ENCODE data around the gene SPATA7. TPM values are rescaled to one million over a fixed set of nuclear protein-coding genes. Genes with fewer than 3 reads are reported as not detected.
A peak's percentile ranks its signal among the peaks of the same experiment; 100 is the strongest.

The SPATA7 gene, protein sequence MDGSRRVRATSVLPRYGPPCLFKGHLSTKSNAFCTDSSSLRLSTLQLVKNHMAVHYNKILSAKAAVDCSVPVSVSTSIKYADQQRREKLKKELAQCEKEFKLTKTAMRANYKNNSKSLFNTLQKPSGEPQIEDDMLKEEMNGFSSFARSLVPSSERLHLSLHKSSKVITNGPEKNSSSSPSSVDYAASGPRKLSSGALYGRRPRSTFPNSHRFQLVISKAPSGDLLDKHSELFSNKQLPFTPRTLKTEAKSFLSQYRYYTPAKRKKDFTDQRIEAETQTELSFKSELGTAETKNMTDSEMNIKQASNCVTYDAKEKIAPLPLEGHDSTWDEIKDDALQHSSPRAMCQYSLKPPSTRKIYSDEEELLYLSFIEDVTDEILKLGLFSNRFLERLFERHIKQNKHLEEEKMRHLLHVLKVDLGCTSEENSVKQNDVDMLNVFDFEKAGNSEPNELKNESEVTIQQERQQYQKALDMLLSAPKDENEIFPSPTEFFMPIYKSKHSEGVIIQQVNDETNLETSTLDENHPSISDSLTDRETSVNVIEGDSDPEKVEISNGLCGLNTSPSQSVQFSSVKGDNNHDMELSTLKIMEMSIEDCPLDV
- total RNA-seq = 7.6 to 8.7 TPM (median 7.7 TPM) in 3 replicates
- long read RNA-seq, partial matches to known transcripts = 0 of 9 reads
- long read RNA-seq, other reads (novel, unspliced or antisense) = 4 of 9 reads

DNA sequence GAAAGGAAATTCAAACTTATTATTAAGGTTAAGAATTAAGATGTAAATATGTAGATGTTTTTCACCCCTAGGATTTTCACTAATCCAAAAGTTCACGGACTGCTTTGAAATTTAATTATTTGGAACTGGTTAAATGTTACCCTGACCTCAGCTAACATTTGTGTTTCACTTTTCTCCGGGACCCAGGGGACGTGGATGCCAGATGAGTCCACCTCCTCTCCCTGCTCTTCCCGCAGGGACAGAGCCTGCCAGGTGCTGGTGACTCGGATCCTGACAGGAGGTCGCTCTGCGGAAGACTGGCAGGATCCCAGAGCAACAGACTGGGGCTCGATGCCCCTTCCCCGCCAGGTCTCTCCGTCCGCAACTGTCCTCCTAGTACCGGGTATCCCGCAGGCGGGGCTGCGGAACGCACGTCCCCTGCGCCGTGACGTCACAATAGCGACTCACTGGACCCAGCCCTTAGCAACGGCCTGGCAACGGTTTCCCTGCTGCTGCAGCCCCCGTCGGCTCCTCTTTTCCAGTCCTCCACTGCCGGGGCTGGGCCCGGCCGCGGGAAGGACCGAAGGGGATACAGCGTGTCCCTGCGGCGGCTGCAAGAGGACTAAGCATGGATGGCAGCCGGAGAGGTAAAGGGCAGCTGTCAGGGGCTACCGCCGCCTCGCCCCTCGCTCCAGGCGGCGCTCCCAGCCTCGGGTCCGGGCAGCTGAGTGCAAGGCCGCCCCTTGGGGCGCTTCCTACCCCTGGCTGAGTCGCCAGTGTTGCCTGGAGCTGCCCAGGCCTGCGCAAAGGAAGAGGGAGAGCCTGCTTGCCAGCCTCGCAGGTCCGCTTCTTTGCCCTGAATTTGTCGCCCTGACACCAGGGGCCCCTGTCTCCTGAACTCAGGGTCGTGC, at the start of gene SPATA7:
SPATA7 (plus strand) TSS at position 446 of the 890 bp plus-strand sequence; CDS start at position 608, 162 bp downstream.
- H3K4me3 Mint-ChIP-seq (ENCODE audit: unreplicated experiment) = peak within 1 kb of the TSS; percentile 96

GRCh38 chr14:88340357-88340756, 45.1 kb upstream of the SPATA7 start:
- H3K27me3 Mint-ChIP-seq (ENCODE audit: low read depth) = peaks cover 11% of the 10 kb centered on the region
- no peaks in the 10 kb centered on the region for H3K4me1 Mint-ChIP-seq (ENCODE audit: low read depth)
- TF ChIP-seq CTCF (IDR thresholded peaks at IDR 0.05) = no peak
- no peaks in the 10 kb centered on the region for H3K9me3 Mint-ChIP-seq (ENCODE audit: low read depth)
- no peak for DNase-seq (ENCODE audit: low spot score)
- H3K36me3 Mint-ChIP-seq (ENCODE audit: low read depth) = no peaks in the 10 kb centered on the region
- no peak overlapping the region for H3K27ac Mint-ChIP-seq (ENCODE audit: unreplicated experiment)
- no peak overlapping the region for H3K4me3 Mint-ChIP-seq (ENCODE audit: unreplicated experiment)

More for the DNA sequence above, at the start of gene SPATA7:
- H3K36me3 Mint-ChIP-seq (ENCODE audit: low read depth) = no peaks in the 10 kb centered on the region
- no peaks in the 10 kb centered on the region for H3K9me3 Mint-ChIP-seq (ENCODE audit: low read depth)
- H3K27me3 Mint-ChIP-seq (ENCODE audit: low read depth) = peaks cover 7% of the 10 kb centered on the region
- H3K27ac Mint-ChIP-seq (ENCODE audit: unreplicated experiment) = peak within 1 kb of the TSS; percentile 93
- H3K4me1 Mint-ChIP-seq (ENCODE audit: low read depth) = peaks cover 17% of the 10 kb centered on the region
- peak; percentile 96 for DNase-seq (ENCODE audit: low spot score)
- peak; percentile 29 for TF ChIP-seq CTCF (IDR thresholded peaks at IDR 0.05)

DNA sequence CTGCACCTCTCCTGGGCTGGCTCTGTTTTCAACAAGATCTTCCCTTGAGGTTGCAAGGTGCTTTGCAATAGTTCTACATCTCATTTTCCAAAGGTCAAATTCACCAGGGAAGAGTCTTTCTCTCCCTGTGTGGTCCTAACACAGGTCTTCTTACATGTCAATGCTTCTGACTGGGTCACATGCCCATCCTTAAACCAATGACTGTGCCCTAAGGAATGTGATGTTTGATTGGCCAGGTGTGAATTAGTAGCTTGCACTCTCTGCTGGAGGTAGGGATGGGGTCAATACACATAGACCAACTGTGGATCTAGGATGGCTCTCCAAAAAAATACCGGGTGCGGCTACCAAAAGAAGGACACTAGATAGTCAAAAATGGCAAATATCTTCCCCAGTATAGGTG, 42.5 kb upstream of the SPATA7 start:
- no peak for TF ChIP-seq CTCF (IDR thresholded peaks at IDR 0.05)
- peaks cover 7% of the 10 kb centered on the region for H3K27me3 Mint-ChIP-seq (ENCODE audit: low read depth)
- H3K27ac Mint-ChIP-seq (ENCODE audit: unreplicated experiment) = no peak overlapping the region
- no peaks in the 10 kb centered on the region for H3K36me3 Mint-ChIP-seq (ENCODE audit: low read depth)
- DNase-seq (ENCODE audit: low spot score) = no peak
- H3K4me1 Mint-ChIP-seq (ENCODE audit: low read depth) = no peaks in the 10 kb centered on the region
- no peak overlapping the region for H3K4me3 Mint-ChIP-seq (ENCODE audit: unreplicated experiment)
- no peaks in the 10 kb centered on the region for H3K9me3 Mint-ChIP-seq (ENCODE audit: low read depth)

- no peaks in the 10 kb centered on the region for H3K4me1 Mint-ChIP-seq (ENCODE audit: low read depth)
Measured at GRCh38 chr14:88346048-88346639, 39.3 kb upstream of the SPATA7 start.

More at GRCh38 chr14:88346048-88346639, 39.3 kb upstream of the SPATA7 start:
- H3K36me3 Mint-ChIP-seq (ENCODE audit: low read depth) = no peaks in the 10 kb centered on the region
- no peak for TF ChIP-seq CTCF (IDR thresholded peaks at IDR 0.05)
- no peak for DNase-seq (ENCODE audit: low spot score)
- H3K27ac Mint-ChIP-seq (ENCODE audit: unreplicated experiment) = no peak overlapping the region
- no peaks in the 10 kb centered on the region for H3K9me3 Mint-ChIP-seq (ENCODE audit: low read depth)
- no peak overlapping the region for H3K4me3 Mint-ChIP-seq (ENCODE audit: unreplicated experiment)
- peaks cover 6% of the 10 kb centered on the region for H3K27me3 Mint-ChIP-seq (ENCODE audit: low read depth)

Measured in chondrocyte (in vitro differentiated cells).